OCI-LY7 (cell line): Measurements from ENCODE around the gene SYT14. TPM values are rescaled to one million over a fixed set of nuclear protein-coding genes. Genes with fewer than 3 reads are reported as not detected.
"Not testable (repeated sequence)": the region's sequence is repeated elsewhere in the genome, so short reads cannot be mapped to it uniquely, and the experiment has no call there.

Experiments
- BruUV-seq: library from RNA; stranded (reverse); fragments of 400-500 nt; replicated peaks from 2 replicates; lab custom pipeline; 2021; lab: Mats Ljungman, UMichigan
- CTCF ChIA-PET: fragments of 300-600 bp; sonication (Branson Sonifier 250); formaldehyde crosslinking; loops from one replicate; lab custom pipeline; 2022; ENCODE audit warnings: antibody characterized with exemption; ENCODE audit not compliant: unreplicated experiment; lab: Charles Lee
- POLR2A ChIA-PET: fragments of 300-600 bp; sonication (Branson Sonifier 250); formaldehyde crosslinking; loops from one replicate; lab custom pipeline; 2022; ENCODE audit warnings: antibody characterized with exemption; lab: Charles Lee
- DNase-seq: peaks from one replicate; pipeline ENCODE4 v3.0.0-alpha.2; 2015; ENCODE audit warnings: low spot score
- H2AFZ ChIP-seq: fragments of 200-600 bp; sonication (generic), shearing (Covaris generic); 2 replicates; pipeline ENCODE4 v1.6.1; 2014; ENCODE audit warnings: mild to moderate bottlenecking, antibody characterized with exemption, low read length, moderate library complexity
- H3K27ac ChIP-seq: fragments of 200-600 bp; sonication (generic); 2 replicates; pipeline ENCODE4 v1.5.1; 2014; ENCODE audit warnings: mixed run types, low read depth, mild to moderate bottlenecking, moderate library complexity, low read length, inconsistent platforms; ENCODE audit not compliant: poor library complexity, severe bottlenecking
- H3K36me3 ChIP-seq: fragments of 200-600 bp; sonication (generic); 2 replicates; pipeline ENCODE4 v1.6.1; 2014; ENCODE audit warnings: mild to moderate bottlenecking, antibody characterized with exemption, low read length, moderate library complexity, mixed read lengths; ENCODE audit not compliant: insufficient read depth
- H3K4me1 ChIP-seq: fragments of 200-600 bp; sonication (generic); 2 replicates; pipeline ENCODE4 v1.5.1; 2014; ENCODE audit warnings: mild to moderate bottlenecking, low read length; ENCODE audit not compliant: insufficient read depth, poor library complexity, severe bottlenecking
- H3K4me2 ChIP-seq: fragments of 200-600 bp; sonication (generic); 2 replicates; pipeline ENCODE4 v1.6.1; 2014; ENCODE audit warnings: mild to moderate bottlenecking, low read length
- H3K4me3 ChIP-seq: fragments of 200-600 bp; sonication (generic); 2 replicates; pipeline ENCODE4 v1.5.1; 2014; ENCODE audit warnings: mild to moderate bottlenecking, low read depth, low read length; ENCODE audit not compliant: poor library complexity, severe bottlenecking
- H3K79me2 ChIP-seq: fragments of 200-600 bp; sonication (generic); 2 replicates; pipeline ENCODE4 v1.6.1; 2016; ENCODE audit warnings: low read depth, mild to moderate bottlenecking, low read length, moderate library complexity, mixed read lengths; ENCODE audit not compliant: insufficient read depth
- H3K9me2 ChIP-seq: fragments of 200-600 bp; sonication (generic); 2 replicates; pipeline ENCODE4 v1.6.1; 2016; ENCODE audit warnings: mild to moderate bottlenecking, low read length, mixed read lengths; ENCODE audit not compliant: insufficient read depth
- H3K9me3 ChIP-seq: fragments of 200-600 bp; sonication (generic); 2 replicates; pipeline ENCODE4 v1.6.1; 2014; ENCODE audit warnings: mild to moderate bottlenecking, mixed run types, low read length, mixed read lengths
- H4K20me1 ChIP-seq: fragments of 200-600 bp; sonication (generic); 2 replicates; pipeline ENCODE4 v1.6.1; 2014; ENCODE audit warnings: mild to moderate bottlenecking, antibody characterized with exemption, low read length, moderate library complexity, mixed read lengths; ENCODE audit not compliant: insufficient read depth
- CTCF ChIP-seq: fragments of 200-600 bp; sonication (generic); conservative IDR thresholded peaks from 2 replicates; pipeline ENCODE4 v1.5.1; 2014; ENCODE audit warnings: mild to moderate bottlenecking, antibody characterized with exemption, low read length, moderate library complexity, mixed read lengths
- EZH2phosphoT487 ChIP-seq: fragments of 200-600 bp; sonication (generic); IDR thresholded peaks from 2 replicates; pipeline ENCODE4 v1.6.1; 2018; ENCODE audit warnings: low read depth, borderline replicate concordance, mild to moderate bottlenecking, mixed run types, antibody characterized with exemption, low read length, moderate library complexity, mixed read lengths
- intact Hi-C: fragments of 100-400 bp; cut with micrococcal nuclease; formaldehyde crosslinking; loops from one replicate; pipeline ENCODE4 v1.10.0; 2022; ENCODE audit not compliant: unreplicated experiment
- total RNA-seq, 2 experiments: library from RNA; depleted of rRNA in 1 of 2; stranded (reverse); fragments of >200 nt in 1 of 2; shearing (Covaris generic) in 1 of 2; gene quantifications; 2 replicates each; pipeline ENCODE4 v1.2.3, GENCODE V29; 2014 to 2022

Gene SYT14
- total RNA-seq, 2 experiments from 2014 or later = not detected

- no peak for TF ChIP-seq EZH2phosphoT487
- TF ChIP-seq CTCF = no peak
- POLR2A ChIA-PET = no interaction called here
Measured at GRCh38 chr1:210049616-210050015, 111.6 kb downstream of the SYT14 start.

GRCh38 chr1:210050491-210050890 is 112.5 kb downstream of the SYT14 start:
- BruUV-seq, intact Hi-C loops, CTCF ChIA-PET: not testable (repeated sequence)

More at GRCh38 chr1:210049616-210050015, 111.6 kb downstream of the SYT14 start:
- Histone ChIP-seq H3K9me2 (no peaks in the 10 kb centered on the region), H3K36me3 (no peaks in the 10 kb centered on the region), H2AFZ (no peak overlapping the region), H3K4me2 (no peak overlapping the region), H3K4me3 (no peak overlapping the region), H4K20me1 (no peaks in the 10 kb centered on the region), H3K27ac (no peak overlapping the region), H3K79me2 (no peaks in the 10 kb centered on the region), H3K9me3 (no peaks in the 10 kb centered on the region), H3K4me1 (no peaks in the 10 kb centered on the region)
- DNase-seq = no peak
- intact Hi-C loops = no loop called here
- CTCF ChIA-PET = no interaction called here
- BruUV-seq = no TSS peak

GRCh38 chr1:210053126-210053525 is 115.1 kb downstream of the SYT14 start:
- BruUV-seq = no TSS peak
- no peak for TF ChIP-seq CTCF
- no peak for TF ChIP-seq EZH2phosphoT487
- intact Hi-C loops = no loop called here
- ChIA-PET POLR2A (interaction anchor here (0.8 kb wide), 1 partner anchor 19 kb away, joined by 4 read pairs; no protein-coding TSS in a partner anchor), CTCF (no interaction called here)
- Histone ChIP-seq H3K4me3 (no peak overlapping the region), H3K79me2 (no peaks in the 10 kb centered on the region), H3K4me2 (no peak overlapping the region), H2AFZ (no peak overlapping the region), H3K36me3 (no peaks in the 10 kb centered on the region), H3K4me1 (no peaks in the 10 kb centered on the region), H4K20me1 (no peaks in the 10 kb centered on the region), H3K9me2 (no peaks in the 10 kb centered on the region), H3K9me3 (no peaks in the 10 kb centered on the region), H3K27ac (no peak overlapping the region)
- no peak for DNase-seq

More at GRCh38 chr1:210050491-210050890, 112.5 kb downstream of the SYT14 start:
- H3K27ac ChIP-seq, DNase-seq, H3K36me3 ChIP-seq, H3K79me2 ChIP-seq, H3K9me2 ChIP-seq, H2AFZ ChIP-seq, H4K20me1 ChIP-seq, H3K4me1 ChIP-seq, H3K4me3 ChIP-seq, POLR2A ChIA-PET, H3K9me3 ChIP-seq, H3K4me2 ChIP-seq: not testable (repeated sequence)
